Upper lobe of left lung (tissue), 6 donors: ENCODE results near the gene CCDC102B. TPM values are rescaled to one million over a fixed set of nuclear protein-coding genes. Genes with fewer than 3 reads are reported as not detected.

Experiments used
- ATAC-seq, 2 donors: fragments of 200-7000 bp; cut with Tn5 transposase; one replicate each; pipeline ENCODE4 v1.9.1; 2022; ENCODE audit warnings: mild to moderate bottlenecking in 2 of 2, moderate library complexity in 2 of 2; ENCODE audit not compliant: low FRiP score in 2 of 2
- DNase-seq, 2 donors: peaks; one replicate each; pipeline ENCODE4 v3.0.0-alpha.2; 2019 to 2020
- H3K27ac ChIP-seq, 4 donors: fragments of 200-600 bp; sonication (generic); one replicate each; pipeline ENCODE4 v1.5.1; 2016 to 2019
- H3K27me3 ChIP-seq, 4 donors: fragments of 200-600 bp; sonication (generic); one replicate each; pipeline ENCODE4 v1.5.1; 2017 to 2019
- H3K36me3 ChIP-seq, 4 donors: fragments of 200-600 bp; sonication (generic); one replicate each; pipeline ENCODE4 v1.5.1; 2016 to 2019
- H3K4me1 ChIP-seq, 4 donors: fragments of 200-600 bp; sonication (generic); one replicate each; pipeline ENCODE4 v1.5.1; 2018 to 2019
- H3K4me3 ChIP-seq, 4 donors: fragments of 200-600 bp; sonication (generic); one replicate each; pipeline ENCODE4 v1.5.1; 2017 to 2019; ENCODE audit warnings: mild to moderate bottlenecking in 2 of 4, moderate library complexity in 1 of 4
- H3K9me3 ChIP-seq, 4 donors: fragments of 200-600 bp; sonication (generic); one replicate each; pipeline ENCODE4 v1.5.1; 2018 to 2019
- CTCF ChIP-seq, 6 experiments: fragments of 450-650 bp in 4 of 6; fragments of 200-600 bp in 2 of 6; sonication (generic) in 2 of 6; IDR thresholded peaks; one replicate each; pipeline ENCODE4 v1.5.1; 2016 to 2019; ENCODE audit warnings: antibody characterized with exemption in 6 of 6
- EP300 ChIP-seq, 4 donors: sonication (generic); formaldehyde crosslinking; IDR thresholded peaks; one replicate each; pipeline ENCODE4 v1.5.1; 2017; ENCODE audit warnings: antibody characterized with exemption in 4 of 4, control low read depth in 2 of 4
- POLR2A ChIP-seq, 4 donors: fragments of 450-650 bp; IDR thresholded peaks; one replicate each; pipeline ENCODE4 v1.5.1; 2016 to 2017; ENCODE audit warnings: antibody characterized with exemption in 4 of 4, mild to moderate bottlenecking in 2 of 4
- POLR2AphosphoS5 ChIP-seq, 2 donors: sonication (generic); formaldehyde crosslinking; IDR thresholded peaks; one replicate each; pipeline ENCODE4 v1.5.1; 2017; ENCODE audit warnings: antibody characterized with exemption in 2 of 2
- WGBS, 2 donors: methylation state at CpG; one replicate each; pipeline ENCODE4 v1.1.5; 2017 to 2018; 5-methylcytosine and 5-hydroxymethylcytosine counted together
- total RNA-seq, 6 donors: library from RNA; depleted of rRNA in 4 of 6; stranded (reverse); fragments of >200 nt in 4 of 6; gene quantifications; one replicate each; pipeline versions ENCODE4 v1.1.0 to v1.2.1, GENCODE V29; 2016 to 2021
- donor health status: DM: no; HTN: no; CAD: no; lungs with moderate emphysema.
- donor health status: DM: no; HTN: yes; CAD: no; lungs with severe emphysema.

CCDC102B gene
- 10 to 100 TPM in 5 of 6 donors, 1 to 10 TPM in 1; 6.2 to 51.3 (median 20.3) TPM for total RNA-seq

GRCh38 chr18:68797871-68798270, at the start of gene CCDC102B:
Gene CCDC102B, plus strand, starts transcription at chr18:68798080. Its CDS starts 38,684 bp downstream, at chr18:68836764.
- Histone ChIP-seq H3K27me3 (no peaks in the 10 kb centered on the region), H3K4me1 (no peaks in the 10 kb centered on the region), H3K36me3 (no peaks in the 10 kb centered on the region), H3K4me3 (peak within 1 kb of the TSS in 3 of 4 donors; percentile 12 to 30 (median 28)), H3K9me3 (no peaks in the 10 kb centered on the region), H3K27ac (peak within 1 kb of the TSS in 3 of 4 donors; percentile 4 to 18 (median 11))
- 23 to 48% methylated on average over 1 of the region's 1 CpG for WGBS, 2 donors
- no peak for TF ChIP-seq EP300 (IDR thresholded peaks at IDR 0.05)
- no peak for TF ChIP-seq POLR2AphosphoS5 (IDR thresholded peaks at IDR 0.05)
- no peak for TF ChIP-seq POLR2A (IDR thresholded peaks at IDR 0.05)
- no peak for TF ChIP-seq CTCF (IDR thresholded peaks at IDR 0.05)
- DNase-seq (no peak), ATAC-seq (no peak)

- TF ChIP-seq EP300 (IDR thresholded peaks at IDR 0.05) (no peak), POLR2A (IDR thresholded peaks at IDR 0.05) (no peak), CTCF (IDR thresholded peaks at IDR 0.05) (no peak), POLR2AphosphoS5 (IDR thresholded peaks at IDR 0.05) (no peak)
- no peak overlapping the region for H3K27ac ChIP-seq
- H3K4me1 ChIP-seq: no peaks in the 10 kb centered on the region
- WGBS, 2 donors: 89 to 93% methylated on average over 1 of the region's 1 CpG
- no peak overlapping the region for H3K4me3 ChIP-seq
- H3K27me3 ChIP-seq: no peaks in the 10 kb centered on the region
- no peak for DNase-seq
- H3K9me3 ChIP-seq: peaks cover 0 to 11% (median 5%) of the 10 kb centered on the region in 4 donors
- H3K36me3 ChIP-seq: no peaks in the 10 kb centered on the region
- ATAC-seq: no peak
Observed at GRCh38 chr18:68757126-68757525, 40.8 kb upstream of the CCDC102B start.

- no peaks in the 10 kb centered on the region for H3K4me1 ChIP-seq
- DNase-seq (no peak), ATAC-seq (no peak)
- no peaks in the 10 kb centered on the region for H3K27me3 ChIP-seq
- TF ChIP-seq POLR2A (IDR thresholded peaks at IDR 0.05): no peak
- no peak for TF ChIP-seq CTCF (IDR thresholded peaks at IDR 0.05)
- no peak for TF ChIP-seq EP300 (IDR thresholded peaks at IDR 0.05)
- no peak for TF ChIP-seq POLR2AphosphoS5 (IDR thresholded peaks at IDR 0.05)
- 85 to 95% methylated on average over 2 of the region's 2 CpGs for WGBS, 2 donors
- peaks cover 0 to 11% (median 3%) of the 10 kb centered on the region in 4 donors for H3K9me3 ChIP-seq
- no peak overlapping the region for H3K4me3 ChIP-seq
- no peak overlapping the region for H3K27ac ChIP-seq
- H3K36me3 ChIP-seq: no peaks in the 10 kb centered on the region
Observed at GRCh38 chr18:68759308-68759707, 38.6 kb upstream of the CCDC102B start.

GRCh38 chr18:68763083-68763482, 34.8 kb upstream of the CCDC102B start:
- Histone ChIP-seq H3K27me3 (no peaks in the 10 kb centered on the region), H3K4me1 (no peaks in the 10 kb centered on the region), H3K27ac (no peak overlapping the region), H3K9me3 (peaks cover 0 to 11% (median 3%) of the 10 kb centered on the region in 4 donors), H3K4me3 (no peak overlapping the region), H3K36me3 (no peaks in the 10 kb centered on the region)
- 87 to 95% methylated on average over 2 of the region's 2 CpGs for WGBS, 2 donors
- no peak for ATAC-seq
- DNase-seq: no peak
- TF ChIP-seq POLR2A (IDR thresholded peaks at IDR 0.05): no peak
- TF ChIP-seq CTCF (IDR thresholded peaks at IDR 0.05): no peak
- no peak for TF ChIP-seq POLR2AphosphoS5 (IDR thresholded peaks at IDR 0.05)
- TF ChIP-seq EP300 (IDR thresholded peaks at IDR 0.05): no peak

GRCh38 chr18:68764016-68764415, 33.9 kb upstream of the CCDC102B start:
- ATAC-seq (no peak), DNase-seq (no peak)
- peaks cover 0 to 4% (median 2%) of the 10 kb centered on the region in 4 donors for H3K9me3 ChIP-seq
- no peaks in the 10 kb centered on the region for H3K27me3 ChIP-seq
- no peak for TF ChIP-seq EP300 (IDR thresholded peaks at IDR 0.05)
- TF ChIP-seq CTCF (IDR thresholded peaks at IDR 0.05): no peak
- no peaks in the 10 kb centered on the region for H3K36me3 ChIP-seq
- H3K4me3 ChIP-seq: no peak overlapping the region
- WGBS, 2 donors: 80 to 85% methylated on average over 2 of the region's 2 CpGs
- H3K4me1 ChIP-seq: no peaks in the 10 kb centered on the region
- H3K27ac ChIP-seq: no peak overlapping the region
